WTC11 (cell line): Measurements from ENCODE around the gene VTI1A. TPM values are rescaled to one million over a fixed set of nuclear protein-coding genes. Genes with fewer than 3 reads are reported as not detected.

ENCODE experiments used
- ATAC-seq: fragments of 200-7000 bp; cut with Tn5 transposase; 2 replicates; pipeline ENCODE4 v1.10.0; 2021; ENCODE audit warnings: mild to moderate bottlenecking, moderate library complexity
- CTCF ChIA-PET: fragments of 300-600 bp; sonication (Branson Sonifier 250); formaldehyde crosslinking; loops from one replicate; lab custom pipeline; 2021; ENCODE audit warnings: antibody characterized with exemption; lab: Charles Lee
- POLR2A ChIA-PET: fragments of 350-600 bp; sonication (Branson Sonifier 250); formaldehyde crosslinking; loops from one replicate; lab custom pipeline; 2021; ENCODE audit warnings: antibody characterized with exemption; lab: Charles Lee
- DNase-seq: peaks from one replicate; pipeline ENCODE4 v3.0.0; 2021; ENCODE audit warnings: low spot score
- H3K27ac Mint-ChIP-seq: 2 replicates; pipeline ENCODE4 v1.8.0; 2021; ENCODE audit warnings: mixed read lengths
- H3K27me3 Mint-ChIP-seq: 2 replicates; pipeline ENCODE4 v1.8.0; 2021; ENCODE audit warnings: low read depth, mild to moderate bottlenecking, moderate library complexity, mixed read lengths
- H3K36me3 Mint-ChIP-seq: 2 replicates; pipeline ENCODE4 v1.8.0; 2021; ENCODE audit warnings: mixed read lengths
- H3K4me1 Mint-ChIP-seq: 2 replicates; pipeline ENCODE4 v1.8.0; 2022; ENCODE audit warnings: mixed read lengths
- H3K4me3 Mint-ChIP-seq: 2 replicates; pipeline ENCODE4 v1.8.0; 2021; ENCODE audit warnings: mild to moderate bottlenecking, moderate library complexity, mixed read lengths
- H3K9me3 Mint-ChIP-seq: 2 replicates; pipeline ENCODE4 v1.8.0; 2021; ENCODE audit warnings: mixed read lengths
- ARID4B ChIP-seq: sonication (generic); formaldehyde crosslinking; IDR thresholded peaks from 2 replicates; pipeline ENCODE4 v1.8.0; 2023; ENCODE audit warnings: missing genetic modification reagents, mild to moderate bottlenecking, borderline replicate concordance
- CREB1 ChIP-seq: sonication (generic); formaldehyde crosslinking; IDR thresholded peaks from 2 replicates; pipeline ENCODE4 v1.8.0; 2023; ENCODE audit warnings: mild to moderate bottlenecking, missing genetic modification reagents
- FOXJ3 ChIP-seq: sonication (generic); formaldehyde crosslinking; IDR thresholded peaks from 2 replicates; pipeline ENCODE4 v1.9.0; 2021; ENCODE audit warnings: missing genetic modification reagents, mild to moderate bottlenecking, borderline replicate concordance
- FOXP1 ChIP-seq: sonication (generic); formaldehyde crosslinking; IDR thresholded peaks from 2 replicates; pipeline ENCODE4 v1.8.0; 2022; ENCODE audit warnings: missing genetic modification reagents, mild to moderate bottlenecking, moderate library complexity, borderline replicate concordance
- JAZF1 ChIP-seq: fragments of 250-450 bp; sonication (Bioruptor Pico); IDR thresholded peaks from 2 replicates; pipeline ENCODE4 v1.9.0; 2021; ENCODE audit warnings: moderate library complexity, mild to moderate bottlenecking, inconsistent platforms
- MYBL2 ChIP-seq: sonication (generic); formaldehyde crosslinking; IDR thresholded peaks from 2 replicates; pipeline ENCODE4 v1.8.1; 2023; ENCODE audit warnings: mild to moderate bottlenecking, moderate library complexity, missing genetic modification reagents
- SOX15 ChIP-seq: fragments of 250-450 bp; sonication (Bioruptor Pico); IDR thresholded peaks from 2 replicates; pipeline ENCODE4 v1.9.0; 2021; ENCODE audit warnings: mild to moderate bottlenecking
- ZNF121 ChIP-seq: sonication (generic); formaldehyde crosslinking; IDR thresholded peaks from 2 replicates; pipeline ENCODE4 v1.8.0; 2023; ENCODE audit warnings: missing genetic modification reagents
- total RNA-seq: library from RNA; stranded (reverse); gene quantifications from 3 replicates; pipeline ENCODE4 v1.2.3, GENCODE V29; 2021
- TF ChIP-seq, protein P1 (sequence below): fragments of 250-450 bp; sonication (Bioruptor Pico); IDR thresholded peaks from 2 replicates; pipeline ENCODE4 v2.1.2; 2022; ENCODE audit warnings: mild to moderate bottlenecking, moderate library complexity
- TF ChIP-seq, protein P2 (sequence below): sonication (generic); formaldehyde crosslinking; IDR thresholded peaks from 2 replicates; pipeline ENCODE4 v1.8.1; 2023; ENCODE audit warnings: mild to moderate bottlenecking, missing genetic modification reagents
- TF ChIP-seq, protein P3 (sequence below): sonication (generic); formaldehyde crosslinking; IDR thresholded peaks from 2 replicates; pipeline ENCODE4 v1.8.1; 2023; ENCODE audit warnings: mild to moderate bottlenecking, missing genetic modification reagents, borderline replicate concordance
- TF ChIP-seq, protein P4 (sequence below): fragments of 250-450 bp; sonication (Bioruptor Pico); conservative IDR thresholded peaks from 2 replicates; pipeline ENCODE4 v1.9.0; 2021; ENCODE audit warnings: mild to moderate bottlenecking

VTI1A gene
- total RNA-seq, 1 experiment from 2014 or later: 20.1 TPM

DNA sequence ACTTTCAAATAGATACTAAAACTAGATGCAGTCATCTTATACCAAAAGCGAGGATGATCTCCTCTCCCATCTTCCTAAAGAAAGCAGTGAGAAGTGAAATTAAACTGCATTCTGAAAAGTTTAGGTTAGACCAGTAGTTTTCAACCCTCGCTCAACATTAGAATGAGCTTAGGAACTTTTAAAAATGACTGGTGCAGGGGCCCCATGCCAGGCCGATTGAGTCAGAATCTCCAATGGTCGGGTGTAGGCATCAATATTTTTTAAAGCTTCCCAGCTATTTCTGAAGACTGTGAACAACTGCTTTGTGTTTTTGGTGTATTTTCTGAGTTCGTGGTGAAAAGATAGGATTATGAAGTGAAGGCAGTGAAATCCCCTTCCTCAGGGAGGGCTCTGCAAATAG, 146.0 kb downstream of the VTI1A start:
- CTCF ChIA-PET: interaction anchor here (1.0 kb wide), 1 partner anchor 9 kb away, joined by 3 read pairs; no protein-coding TSS in a partner anchor

More for the DNA sequence above, 146.0 kb downstream of the VTI1A start:
- no peaks in the 10 kb centered on the region for H3K27me3 Mint-ChIP-seq
- ATAC-seq: no peak
- H3K9me3 Mint-ChIP-seq: no peaks in the 10 kb centered on the region
- POLR2A ChIA-PET: interaction anchor here (0.5 kb wide), 1 partner anchor 236 kb away, joined by 3 read pairs; no protein-coding TSS in a partner anchor
- no peak overlapping the region for H3K27ac Mint-ChIP-seq
- H3K4me1 Mint-ChIP-seq: peaks cover 11% of the 10 kb centered on the region
- H3K4me3 Mint-ChIP-seq: no peak overlapping the region
- no peaks in the 10 kb centered on the region for H3K36me3 Mint-ChIP-seq
- DNase-seq: no peak
- no peak for TF ChIP-seq CREB1
- TF ChIP-seq, protein P1, sequence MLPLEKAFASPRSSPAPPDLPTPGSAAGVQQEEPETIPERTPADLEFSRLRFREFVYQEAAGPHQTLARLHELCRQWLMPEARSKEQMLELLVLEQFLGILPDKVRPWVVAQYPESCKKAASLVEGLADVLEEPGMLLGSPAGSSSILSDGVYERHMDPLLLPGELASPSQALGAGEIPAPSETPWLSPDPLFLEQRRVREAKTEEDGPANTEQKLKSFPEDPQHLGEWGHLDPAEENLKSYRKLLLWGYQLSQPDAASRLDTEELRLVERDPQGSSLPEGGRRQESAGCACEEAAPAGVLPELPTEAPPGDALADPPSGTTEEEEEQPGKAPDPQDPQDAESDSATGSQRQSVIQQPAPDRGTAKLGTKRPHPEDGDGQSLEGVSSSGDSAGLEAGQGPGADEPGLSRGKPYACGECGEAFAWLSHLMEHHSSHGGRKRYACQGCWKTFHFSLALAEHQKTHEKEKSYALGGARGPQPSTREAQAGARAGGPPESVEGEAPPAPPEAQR (CRISPR knock-in tag): no peak
- no peak for TF ChIP-seq ARID4B (CRISPR knock-in tag)
- TF ChIP-seq SOX15 (CRISPR knock-in tag): no peak
- no peak for TF ChIP-seq FOXP1
- TF ChIP-seq FOXJ3 (CRISPR knock-in tag): no peak
- TF ChIP-seq, protein P2, sequence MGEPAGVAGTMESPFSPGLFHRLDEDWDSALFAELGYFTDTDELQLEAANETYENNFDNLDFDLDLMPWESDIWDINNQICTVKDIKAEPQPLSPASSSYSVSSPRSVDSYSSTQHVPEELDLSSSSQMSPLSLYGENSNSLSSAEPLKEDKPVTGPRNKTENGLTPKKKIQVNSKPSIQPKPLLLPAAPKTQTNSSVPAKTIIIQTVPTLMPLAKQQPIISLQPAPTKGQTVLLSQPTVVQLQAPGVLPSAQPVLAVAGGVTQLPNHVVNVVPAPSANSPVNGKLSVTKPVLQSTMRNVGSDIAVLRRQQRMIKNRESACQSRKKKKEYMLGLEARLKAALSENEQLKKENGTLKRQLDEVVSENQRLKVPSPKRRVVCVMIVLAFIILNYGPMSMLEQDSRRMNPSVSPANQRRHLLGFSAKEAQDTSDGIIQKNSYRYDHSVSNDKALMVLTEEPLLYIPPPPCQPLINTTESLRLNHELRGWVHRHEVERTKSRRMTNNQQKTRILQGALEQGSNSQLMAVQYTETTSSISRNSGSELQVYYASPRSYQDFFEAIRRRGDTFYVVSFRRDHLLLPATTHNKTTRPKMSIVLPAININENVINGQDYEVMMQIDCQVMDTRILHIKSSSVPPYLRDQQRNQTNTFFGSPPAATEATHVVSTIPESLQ: no peak
- TF ChIP-seq, protein P3, sequence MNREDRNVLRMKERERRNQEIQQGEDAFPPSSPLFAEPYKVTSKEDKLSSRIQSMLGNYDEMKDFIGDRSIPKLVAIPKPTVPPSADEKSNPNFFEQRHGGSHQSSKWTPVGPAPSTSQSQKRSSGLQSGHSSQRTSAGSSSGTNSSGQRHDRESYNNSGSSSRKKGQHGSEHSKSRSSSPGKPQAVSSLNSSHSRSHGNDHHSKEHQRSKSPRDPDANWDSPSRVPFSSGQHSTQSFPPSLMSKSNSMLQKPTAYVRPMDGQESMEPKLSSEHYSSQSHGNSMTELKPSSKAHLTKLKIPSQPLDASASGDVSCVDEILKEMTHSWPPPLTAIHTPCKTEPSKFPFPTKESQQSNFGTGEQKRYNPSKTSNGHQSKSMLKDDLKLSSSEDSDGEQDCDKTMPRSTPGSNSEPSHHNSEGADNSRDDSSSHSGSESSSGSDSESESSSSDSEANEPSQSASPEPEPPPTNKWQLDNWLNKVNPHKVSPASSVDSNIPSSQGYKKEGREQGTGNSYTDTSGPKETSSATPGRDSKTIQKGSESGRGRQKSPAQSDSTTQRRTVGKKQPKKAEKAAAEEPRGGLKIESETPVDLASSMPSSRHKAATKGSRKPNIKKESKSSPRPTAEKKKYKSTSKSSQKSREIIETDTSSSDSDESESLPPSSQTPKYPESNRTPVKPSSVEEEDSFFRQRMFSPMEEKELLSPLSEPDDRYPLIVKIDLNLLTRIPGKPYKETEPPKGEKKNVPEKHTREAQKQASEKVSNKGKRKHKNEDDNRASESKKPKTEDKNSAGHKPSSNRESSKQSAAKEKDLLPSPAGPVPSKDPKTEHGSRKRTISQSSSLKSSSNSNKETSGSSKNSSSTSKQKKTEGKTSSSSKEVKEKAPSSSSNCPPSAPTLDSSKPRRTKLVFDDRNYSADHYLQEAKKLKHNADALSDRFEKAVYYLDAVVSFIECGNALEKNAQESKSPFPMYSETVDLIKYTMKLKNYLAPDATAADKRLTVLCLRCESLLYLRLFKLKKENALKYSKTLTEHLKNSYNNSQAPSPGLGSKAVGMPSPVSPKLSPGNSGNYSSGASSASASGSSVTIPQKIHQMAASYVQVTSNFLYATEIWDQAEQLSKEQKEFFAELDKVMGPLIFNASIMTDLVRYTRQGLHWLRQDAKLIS (CRISPR knock-in tag): no peak
- no peak for TF ChIP-seq MYBL2 (CRISPR knock-in tag)
- TF ChIP-seq, protein P4, sequence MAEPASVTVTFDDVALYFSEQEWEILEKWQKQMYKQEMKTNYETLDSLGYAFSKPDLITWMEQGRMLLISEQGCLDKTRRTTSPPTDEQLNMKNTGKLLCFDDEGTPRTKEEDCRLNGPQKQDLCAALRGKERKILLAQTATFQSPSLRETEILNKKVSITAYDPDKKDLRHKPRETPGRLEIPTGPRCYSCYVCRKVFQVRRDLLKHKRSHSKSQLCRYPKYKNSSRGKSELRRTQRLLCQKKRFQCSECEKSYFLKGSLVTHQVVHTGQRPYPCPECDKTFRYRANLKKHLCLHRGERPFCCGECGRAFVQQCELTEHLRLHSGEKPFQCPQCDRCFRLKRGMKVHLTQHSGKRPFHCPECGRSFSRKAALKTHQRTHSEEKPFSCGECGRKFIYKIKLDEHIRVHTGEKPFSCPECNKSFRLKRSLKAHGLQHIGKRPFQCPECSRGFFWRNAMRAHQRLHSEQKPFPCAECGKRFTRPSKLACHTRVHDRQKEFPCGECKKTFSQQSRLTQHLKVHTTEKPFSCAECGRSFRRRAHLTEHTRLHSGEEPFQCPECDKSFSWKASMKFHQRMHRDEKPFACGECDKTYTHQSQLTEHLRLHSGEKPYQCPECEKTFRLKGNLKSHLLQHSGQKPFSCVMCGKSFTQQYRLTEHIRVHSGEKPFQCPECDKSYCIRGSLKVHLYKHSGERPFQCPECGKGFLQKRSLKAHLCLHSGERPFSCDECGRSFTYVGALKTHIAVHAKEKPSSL: no peak
- no peak for TF ChIP-seq ZNF121 (CRISPR knock-in tag)
- no peak for TF ChIP-seq JAZF1 (CRISPR knock-in tag)
